HCEC 1CT (cell line): ENCODE data around the gene GPALPP1.

ENCODE experiments used
- DNase-seq: peaks from one replicate; pipeline ENCODE4 v3.0.0-alpha.2; 2017

GPALPP1 gene

GRCh38 chr13:45007225-45007624 lies 17.9 kb downstream of the GPALPP1 start:
- DNase-seq: no peak

DNA sequence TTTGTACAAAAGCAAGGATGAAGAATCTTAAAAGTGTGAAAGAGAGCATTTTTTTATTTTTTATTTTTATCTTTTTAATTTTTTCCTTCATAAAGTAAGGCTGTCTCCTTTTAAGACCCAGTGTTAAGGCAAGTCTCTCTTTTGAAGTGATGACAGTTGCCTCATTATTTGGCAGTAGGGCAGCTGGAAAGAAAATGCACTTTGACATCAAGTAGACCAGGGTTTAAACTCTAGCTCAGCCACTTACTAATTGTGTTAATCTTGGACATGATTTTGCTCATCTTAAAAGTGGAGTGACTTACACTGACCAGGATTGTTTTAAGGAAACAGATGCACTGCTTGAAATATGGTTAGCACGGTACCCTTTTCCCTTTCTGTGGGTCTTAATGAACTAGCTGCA lies 18.5 kb downstream of the GPALPP1 start:
- DNase-seq: no peak

DNA sequence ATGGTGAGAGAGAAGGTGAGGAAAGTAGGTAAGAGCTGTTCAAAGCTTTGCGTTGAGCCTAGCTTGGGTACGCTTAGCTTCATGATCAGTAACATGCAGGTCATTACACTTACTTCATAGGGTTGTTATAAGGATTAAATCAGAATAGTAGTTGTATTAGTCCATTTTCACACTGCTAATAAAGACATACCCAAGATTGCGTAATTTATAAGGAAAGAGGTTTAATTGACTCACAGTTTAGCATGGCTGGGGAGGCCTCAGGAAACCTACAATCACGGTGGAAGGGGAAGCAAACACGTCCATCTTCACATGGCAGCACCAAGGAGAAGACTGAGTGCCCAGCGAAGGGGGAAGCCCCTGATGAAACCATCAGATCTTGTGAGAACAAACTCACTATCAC lies 21.9 kb downstream of the GPALPP1 start:
- no peak for DNase-seq

- peak; percentile 39 for DNase-seq
Measured at GRCh38 chr13:45015300-45015699, 26.0 kb downstream of the GPALPP1 start.

GRCh38 chr13:45016792-45017425 lies 27.6 kb downstream of the GPALPP1 start:
- DNase-seq: no peak

GRCh38 chr13:45019981-45020380 lies 30.6 kb downstream of the GPALPP1 start:
- DNase-seq: peak; percentile 77

DNA sequence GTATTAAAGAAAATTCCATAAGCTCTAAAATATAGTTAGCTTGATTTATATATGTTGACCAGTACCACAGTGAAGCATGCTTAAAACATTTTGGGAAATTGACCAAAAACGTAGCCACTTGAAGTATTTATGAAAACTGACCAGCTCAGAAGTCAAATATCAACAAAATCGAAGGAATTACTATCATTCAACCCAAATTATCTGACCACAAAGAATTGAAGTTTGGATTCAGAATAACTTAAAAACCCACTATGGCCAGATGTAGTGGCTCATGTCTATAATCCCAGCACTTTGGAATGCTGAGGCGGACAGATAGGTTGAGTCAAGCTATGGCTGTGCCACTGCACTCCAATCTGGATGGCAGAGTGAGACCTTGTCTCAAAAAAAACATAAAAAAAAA lies 31.9 kb downstream of the GPALPP1 start:
- DNase-seq: peak; percentile 62

DNA sequence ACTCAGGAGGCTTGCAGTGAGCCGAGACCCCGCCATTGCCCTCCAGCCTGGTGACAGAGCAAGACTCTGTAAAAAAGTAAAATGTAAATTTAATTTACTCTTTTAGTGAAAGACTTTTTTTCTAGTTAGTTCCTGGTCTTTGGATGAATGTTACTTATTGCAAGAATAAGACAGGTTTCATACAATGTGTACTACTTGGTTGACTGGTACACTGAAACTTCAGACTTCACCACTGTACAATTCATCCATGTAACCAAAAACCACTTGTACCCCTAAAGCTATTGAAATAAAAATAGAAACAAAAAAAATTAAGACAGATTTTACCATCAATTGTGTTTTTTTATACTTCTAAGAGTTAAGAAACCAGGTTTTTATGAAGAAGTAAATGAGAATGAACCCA lies 35.5 kb downstream of the GPALPP1 start:
- DNase-seq: no peak

- DNase-seq: no peak
Measured at GRCh38 chr13:45034342-45034741, 45.0 kb downstream of the GPALPP1 start.

GRCh38 chr13:45036206-45036605 lies 46.9 kb downstream of the GPALPP1 start:
- no peak for DNase-seq

- DNase-seq: no peak
Measured at GRCh38 chr13:45040173-45040572, 50.8 kb downstream of the GPALPP1 start.

GRCh38 chr13:45040622-45041021 lies 51.3 kb downstream of the GPALPP1 start:
- DNase-seq: peak; percentile 19

DNA sequence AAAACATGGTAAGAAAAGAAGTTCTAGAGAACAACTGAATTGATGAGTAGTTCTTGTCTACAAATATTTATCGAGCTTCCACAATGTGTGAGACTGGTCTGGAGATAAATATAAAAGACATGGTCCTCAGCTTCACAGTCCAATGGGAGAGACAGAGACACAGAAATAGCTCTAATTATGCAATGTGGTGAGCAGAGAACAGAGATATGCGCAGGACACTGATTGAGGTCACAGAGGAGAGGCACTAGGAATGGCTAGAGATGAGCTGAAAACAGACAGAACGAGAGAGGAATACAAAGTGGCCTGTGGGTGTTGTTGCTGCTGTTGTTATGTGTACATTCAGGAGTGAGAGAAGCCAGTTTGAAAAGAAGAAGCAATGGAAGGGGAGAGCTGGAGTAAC lies 53.2 kb downstream of the GPALPP1 start:
- DNase-seq: no peak

DNA sequence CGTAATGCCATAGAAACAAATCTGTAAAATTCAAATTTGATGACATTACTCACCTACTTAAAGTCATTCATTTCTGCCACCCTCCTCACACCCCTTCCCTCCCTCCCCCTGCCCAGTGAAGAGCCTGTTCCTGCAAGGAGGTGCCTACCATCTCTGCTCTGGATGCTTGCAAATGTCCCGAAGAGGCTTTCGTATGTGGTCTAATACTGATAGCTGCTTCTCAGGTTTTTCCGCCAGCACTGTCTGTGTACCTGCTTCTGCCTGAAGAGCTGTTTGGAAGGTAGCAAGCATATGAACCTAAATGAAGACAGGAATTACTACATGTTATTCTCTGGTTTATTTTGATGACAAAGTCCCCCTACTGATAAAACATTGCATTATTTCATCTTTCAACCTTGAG lies 57.1 kb downstream of the GPALPP1 start:
- DNase-seq: no peak

DNA sequence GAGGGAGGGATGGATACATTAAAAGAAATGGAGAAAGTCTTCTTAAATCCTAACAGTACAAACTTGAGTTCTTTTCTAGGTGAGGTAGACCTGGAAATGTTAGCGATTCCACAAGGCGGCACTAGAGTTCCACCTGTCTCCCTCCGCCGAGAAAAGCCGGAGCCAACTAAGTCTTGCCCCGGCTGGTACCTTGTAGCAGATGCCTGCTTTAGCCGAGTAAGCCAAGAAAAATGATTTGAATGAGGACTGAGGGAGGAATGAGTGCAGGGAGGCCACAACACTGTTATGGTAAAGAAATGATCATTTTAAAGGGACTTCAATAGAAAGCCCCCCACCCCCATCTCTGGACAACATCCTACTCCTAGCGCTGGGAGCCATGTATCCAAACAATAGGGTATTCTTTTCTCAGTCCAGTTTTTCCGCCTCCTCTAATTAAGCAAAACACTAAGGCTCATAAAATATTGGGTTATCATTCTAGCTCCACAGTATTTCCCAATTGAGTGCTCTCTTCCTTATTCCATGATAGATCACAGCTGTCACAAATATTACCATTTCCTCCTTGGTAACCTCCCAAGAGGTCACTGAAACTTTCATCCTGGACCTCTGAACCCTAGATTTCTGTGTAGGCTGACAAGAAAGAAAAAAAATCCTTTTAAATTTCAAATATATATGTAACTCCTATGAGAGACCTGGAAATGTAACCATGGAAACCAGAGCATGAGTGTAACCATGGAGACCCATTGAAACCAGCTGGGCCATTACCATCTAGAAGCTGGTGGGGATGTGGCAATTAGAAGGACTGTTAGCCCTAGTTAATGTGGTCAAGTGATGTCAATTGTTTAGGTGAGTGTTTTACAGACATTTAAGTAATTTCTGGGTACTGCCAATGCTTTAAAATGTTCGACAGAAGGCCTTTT lies 58.3 kb downstream of the GPALPP1 start:
- peak; percentile 73 for DNase-seq

GRCh38 chr13:45048890-45049407 lies 59.6 kb downstream of the GPALPP1 start:
- DNase-seq: no peak

DNA sequence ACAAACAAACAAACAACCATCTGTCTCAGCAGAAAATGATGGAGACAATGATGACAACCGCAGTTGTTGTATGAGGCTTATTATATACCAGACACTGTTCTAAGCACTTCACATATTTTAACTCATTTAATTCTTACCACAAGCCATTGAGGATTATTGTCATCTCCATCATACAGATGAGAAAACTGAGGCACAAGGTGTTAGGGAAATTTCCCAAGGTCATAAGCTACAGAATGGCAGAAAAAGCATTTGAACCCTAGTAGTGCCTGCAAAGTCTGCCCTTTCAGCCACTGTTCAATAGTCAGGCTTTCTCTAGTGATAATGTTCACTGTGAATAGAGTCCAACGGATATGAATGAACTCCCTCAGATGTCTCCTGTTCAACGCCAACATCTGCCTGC lies 60.1 kb downstream of the GPALPP1 start:
- DNase-seq: no peak

DNA sequence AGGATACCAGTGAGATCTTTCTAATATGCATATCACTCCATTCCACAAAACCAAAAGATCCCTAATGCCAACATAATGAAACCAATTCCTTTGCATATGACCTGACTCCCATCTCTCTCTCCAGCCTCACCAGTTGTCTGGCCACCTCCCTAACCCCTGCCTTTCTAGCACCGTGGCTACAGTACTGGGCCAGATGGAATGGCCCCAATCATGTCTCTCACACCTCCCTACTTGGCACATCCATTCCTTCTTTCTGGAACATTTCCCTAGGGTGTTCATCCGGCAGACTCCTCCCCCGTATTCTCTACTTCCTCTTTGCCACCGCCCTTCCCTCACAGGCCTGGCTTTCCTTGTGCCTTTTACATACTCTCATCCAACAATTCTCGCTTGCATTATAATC lies 62.0 kb downstream of the GPALPP1 start:
- DNase-seq: no peak

DNA sequence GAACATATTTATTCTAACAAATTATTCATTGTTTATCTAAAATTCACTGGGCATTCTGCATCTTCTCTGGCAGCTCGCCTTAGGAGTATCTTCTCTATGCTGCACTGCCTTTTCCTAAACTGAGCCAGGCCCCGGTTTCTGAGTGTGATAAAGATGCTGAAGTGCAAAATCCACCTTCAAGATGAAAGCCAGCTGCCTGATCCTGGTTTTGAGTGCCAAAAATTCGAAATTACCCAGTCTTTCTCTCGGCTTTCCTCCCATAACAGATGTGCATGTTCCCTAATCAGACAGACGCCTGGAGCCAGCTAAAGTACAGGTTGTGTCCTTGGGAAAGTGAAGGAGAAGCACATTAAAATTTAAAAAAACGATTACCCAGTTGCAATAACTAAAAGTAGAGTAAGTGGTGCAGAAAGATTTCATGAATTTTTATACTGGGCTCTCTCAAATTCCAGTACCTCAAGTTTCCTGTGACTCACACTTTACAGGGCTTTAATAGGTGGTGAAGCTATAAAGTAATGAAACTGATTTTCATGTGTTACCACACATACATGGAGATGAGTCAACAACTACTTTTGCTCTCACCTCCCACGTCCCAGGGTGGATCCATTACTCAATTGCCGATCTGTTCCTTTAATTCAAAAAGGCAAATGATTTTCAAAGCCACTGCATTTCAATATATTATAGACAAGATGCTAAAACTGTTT lies 66.0 kb downstream of the GPALPP1 start:
- peak; percentile 92 for DNase-seq

DNA sequence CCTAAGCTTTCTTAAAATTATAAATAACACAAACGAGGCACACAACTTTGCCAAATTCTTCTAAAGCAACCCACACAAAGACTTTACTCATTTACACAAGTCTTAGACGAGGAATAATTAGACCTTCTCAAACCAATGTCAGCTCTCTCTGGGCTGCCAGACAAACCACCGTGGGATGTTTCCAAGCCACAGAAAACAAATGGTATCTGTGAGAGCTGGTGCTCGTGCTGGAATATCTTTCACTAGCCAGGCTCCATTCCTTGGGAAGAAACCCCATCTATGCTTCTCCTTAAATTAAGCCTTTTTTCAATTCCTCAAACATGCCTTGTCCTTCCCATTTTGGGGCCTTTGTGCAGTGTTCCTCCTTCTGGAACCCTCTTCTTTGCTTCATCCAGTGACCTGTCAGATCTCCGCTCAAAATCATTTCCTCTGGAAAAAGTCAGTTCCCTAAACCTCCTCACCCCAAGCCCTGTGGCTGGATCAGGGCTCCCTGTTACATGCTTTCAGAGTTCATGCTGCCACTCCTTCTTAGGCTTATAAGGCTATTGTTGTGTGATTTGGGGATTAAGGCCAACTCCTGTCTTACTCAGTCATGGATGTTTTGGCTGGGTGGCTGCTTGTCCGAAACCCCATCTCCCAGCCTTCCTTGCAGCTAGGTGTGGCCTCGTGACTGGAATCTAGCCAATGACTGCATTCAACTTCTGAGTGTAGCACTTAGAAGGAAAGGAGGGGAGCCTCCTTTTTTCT lies 66.7 kb downstream of the GPALPP1 start:
- peak; percentile 76 for DNase-seq

- DNase-seq: no peak
Measured at GRCh38 chr13:45060062-45060461, 70.7 kb downstream of the GPALPP1 start.

DNA sequence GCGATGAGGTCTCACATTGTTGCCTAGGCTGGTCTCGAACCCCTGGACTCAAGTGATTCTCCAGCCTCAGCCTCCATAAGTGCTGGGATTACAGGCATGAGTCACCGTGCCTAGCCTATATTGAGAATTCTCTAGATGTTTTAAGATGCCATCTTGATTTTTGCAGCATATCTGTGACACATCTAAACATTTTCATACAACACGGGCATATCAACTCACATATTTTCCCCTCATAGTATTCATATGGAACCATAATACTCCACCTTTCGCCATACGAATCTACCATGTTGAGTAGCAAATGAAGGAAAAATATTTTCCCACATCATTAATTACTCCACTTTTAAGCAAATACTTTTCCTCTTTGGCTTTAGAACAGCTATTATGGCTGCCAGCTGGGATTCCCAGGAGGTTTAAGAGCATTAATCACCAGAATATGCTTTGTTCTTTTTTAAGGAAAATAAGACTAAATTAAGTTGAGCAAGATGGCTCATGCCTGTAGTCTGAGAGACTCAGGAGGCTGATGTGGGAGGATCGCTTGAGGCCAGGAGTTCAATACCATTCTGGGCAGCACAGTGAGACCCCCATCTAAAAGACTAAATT lies 74.0 kb downstream of the GPALPP1 start:
- peak; percentile 29 for DNase-seq
